GM12878 (cell line): Measurements from ENCODE around the gene B4GALNT2. TPM values are rescaled to one million over a fixed set of nuclear protein-coding genes. Genes with fewer than 3 reads are reported as not detected.

ENCODE experiments used
- ATF2 ChIP-seq: IDR thresholded peaks from 2 replicates; pipeline ENCODE4 v1.6.1; 2012; ENCODE audit warnings: low read length, inconsistent platforms
- GABPA ChIP-seq: IDR thresholded peaks from 2 replicates; pipeline ENCODE4 v1.6.1; 2014; ENCODE audit warnings: antibody characterized with exemption, low read depth, mild to moderate bottlenecking, inconsistent platforms
- HSF1 ChIP-seq: fragments of 150-350 bp; IDR thresholded peaks from 2 replicates; pipeline ENCODE4 v1.6.1; 2014; ENCODE audit warnings: mild to moderate bottlenecking, low read depth, low read length
- KLF5 ChIP-seq: fragments of 450-650 bp; IDR thresholded peaks from 2 replicates; pipeline ENCODE4 v1.6.1; 2014; ENCODE audit warnings: mild to moderate bottlenecking; ENCODE audit not compliant: partially characterized antibody
- NR2F1 ChIP-seq: fragments of 450-650 bp; conservative IDR thresholded peaks from 2 replicates; pipeline ENCODE4 v1.6.1; 2017; ENCODE audit warnings: mild to moderate bottlenecking
- RELA ChIP-seq: fragments of 450-650 bp; IDR thresholded peaks from 2 replicates; pipeline ENCODE4 v1.8.0; 2014; ENCODE audit warnings: borderline replicate concordance; ENCODE audit not compliant: partially characterized antibody
- RFX5 ChIP-seq: IDR thresholded peaks from 2 replicates; pipeline ENCODE4 v1.6.1; 2011; ENCODE audit warnings: low read depth, low read length, improper control_type of control experiment
- SUPT20H ChIP-seq: IDR thresholded peaks from 2 replicates; pipeline ENCODE4 v1.6.1; 2011; ENCODE audit warnings: low read depth, mild to moderate bottlenecking, low read length, moderate library complexity, borderline replicate concordance; ENCODE audit not compliant: control insufficient read depth
- YBX1 ChIP-seq: fragments of 450-650 bp; IDR thresholded peaks from 2 replicates; pipeline ENCODE4 v1.6.1; 2016; ENCODE audit warnings: antibody characterized with exemption
- polyA plus RNA-seq, 11 experiments: library from polyadenylated mRNA; depleted of rRNA in 4 of 11; unstranded in 6 of 11; stranded (reverse) in 5 of 11; fragments of >200 nt; fragmentation: Nextera tagmentation in 4 of 11; fragmentation: Illumina TruSeq in 1 of 11; extraction: Ambion mirVana in 4 of 11; extraction: Trizol in 1 of 11; gene quantifications; 1 replicate in 1 of 11; 2 replicates in 10 of 11; pipeline versions ENCODE4 v1.2.1 to v1.2.3, GENCODE V29; 2011 to 2016; ENCODE audit warnings: inconsistent platforms in 2 of 11, missing spikeins in 2 of 11, low read depth in 1 of 11
- total RNA-seq, 4 experiments: library from RNA; depleted of rRNA in 3 of 4; stranded (reverse); fragments of >200 nt in 3 of 4; fragmentation: Illumina TruSeq in 1 of 4; extraction: Trizol in 1 of 4; gene quantifications; 2 replicates each; pipeline versions ENCODE4 v1.2.1 to v1.2.3, GENCODE V29; 2013 to 2021

The B4GALNT2 gene
- total and polyA plus RNA-seq, 10 of the 15 experiments (the other 5 are each of a cell fraction or from before 2014, with no cell fraction given) = not detected

GRCh38 chr17:49210158-49211029 is 77.8 kb downstream of the B4GALNT2 start, which contains the start of the genes ABI3 and GNGT2 (continued):
- peak; percentile 30 for TF ChIP-seq KLF5
- TF ChIP-seq RELA = peak; percentile 8
- no peak for TF ChIP-seq HSF1
- TF ChIP-seq RFX5 = no peak
- TF ChIP-seq ATF2 = no peak
- no peak for TF ChIP-seq GABPA
- TF ChIP-seq YBX1 = no peak
- no peak for TF ChIP-seq SUPT20H
- TF ChIP-seq NR2F1 = 0 out of 2 replicates have a peak, but pooled peaks have one; percentile 63
